ENCODE results near the gene ZIC4. TPM values are rescaled to one million over a fixed set of nuclear protein-coding genes. Genes with fewer than 3 reads are reported as not detected.
A peak's percentile ranks its signal among the peaks of the same experiment; 100 is the strongest.

The ZIC4 gene
- total and polyA plus RNA-seq, 2 of the 8 experiments (the other 6 are each of a cell fraction or from before 2014, with no cell fraction given), result 0.03 to 0.13 TPM

GRCh38 chr3:147383617-147384016, 22.7 kb downstream of the ZIC4 start (continued):
- TF ChIP-seq CTCF (IDR thresholded peaks at IDR 0.05; ENCODE audit: control extremely low read depth in 1 of 3, insufficient read depth in 1 of 3, low read depth in 1 of 3, low read length in 3 of 3) (peak; percentile 60 to 77 (median 75)), NRF1 (IDR thresholded peaks at IDR 0.05; ENCODE audit: low read depth, low read length) (no peak)

Measured in H1 (cell line).